HT1080 (cell line): Measurements from ENCODE around the gene PLEKHF1. TPM values are rescaled to one million over a fixed set of nuclear protein-coding genes. Genes with fewer than 3 reads are reported as not detected.
"Not testable (repeated sequence)": the region's sequence is repeated elsewhere in the genome, so short reads cannot be mapped to it uniquely, and the experiment has no call there.

Experiments used
- DNase-seq: peaks from one replicate; pipeline ENCODE4 v3.0.0-alpha.2; 2015; ENCODE audit warnings: low read depth
- total RNA-seq: library from RNA; depleted of rRNA; stranded (reverse); fragments of >200 nt; shearing (Covaris generic); gene quantifications from 2 replicates; pipeline ENCODE4 v1.2.3, GENCODE V29; 2014

The PLEKHF1 gene
- total RNA-seq, 1 experiment from 2014 or later = 16.1 TPM

- DNase-seq = no peak
Measured at GRCh38 chr19:29663861-29664752, 1.2 kb upstream of the PLEKHF1 start.

GRCh38 chr19:29664753-29665214 lies 477 bp upstream of the PLEKHF1 start:
- DNase-seq = no peak

- DNase-seq = peak; percentile 48
Measured at GRCh38 chr19:29665826-29666577, 741 bp downstream of the PLEKHF1 start.

- peak; percentile 49 for DNase-seq
Measured at GRCh38 chr19:29666578-29667386, 1.5 kb downstream of the PLEKHF1 start.

- no peak for DNase-seq
Measured at GRCh38 chr19:29667387-29667783, 2.1 kb downstream of the PLEKHF1 start.

- DNase-seq = no peak
Measured at GRCh38 chr19:29667901-29668341, 2.7 kb downstream of the PLEKHF1 start.

GRCh38 chr19:29668746-29669609 lies 3.7 kb downstream of the PLEKHF1 start:
- DNase-seq = peak; percentile 37

GRCh38 chr19:29670255-29670654 lies 5.0 kb downstream of the PLEKHF1 start:
- DNase-seq = no peak

GRCh38 chr19:29671026-29671392 lies 5.7 kb downstream of the PLEKHF1 start:
- not testable (repeated sequence) for DNase-seq

GRCh38 chr19:29671393-29672160 lies 6.3 kb downstream of the PLEKHF1 start:
- peak; percentile 75 for DNase-seq

- no peak for DNase-seq
Measured at GRCh38 chr19:29672319-29672932, 7.2 kb downstream of the PLEKHF1 start.

GRCh38 chr19:29672933-29673336 lies 7.7 kb downstream of the PLEKHF1 start:
- no peak for DNase-seq

- DNase-seq = no peak
Measured at GRCh38 chr19:29673451-29674371, 8.4 kb downstream of the PLEKHF1 start.

GRCh38 chr19:29674374-29675119 lies 9.3 kb downstream of the PLEKHF1 start:
- no peak for DNase-seq

- no peak for DNase-seq
Measured at GRCh38 chr19:29675120-29675649, 9.9 kb downstream of the PLEKHF1 start.

GRCh38 chr19:29675650-29676186 lies 10.5 kb downstream of the PLEKHF1 start:
- no peak for DNase-seq

- no peak for DNase-seq
Measured at GRCh38 chr19:29676586-29676985, 11.3 kb downstream of the PLEKHF1 start.
